Measurements from ENCODE around the gene TPX2. TPM values are rescaled to one million over a fixed set of nuclear protein-coding genes. Genes with fewer than 3 reads are reported as not detected.

Gene TPX2
- total and polyA plus RNA-seq, 2 donors = 8.2 to 75.6 TPM

- 97% methylated on average over 5 of the region's 5 CpGs for WGBS
- H3K9me3 ChIP-seq (ENCODE audit: control insufficient read depth in 2 of 2, insufficient read depth in 1 of 2, low read length in 1 of 2) = no peaks in the 10 kb centered on the region
- H3K27me3 ChIP-seq (ENCODE audit: control insufficient read depth in 2 of 2, insufficient read depth in 1 of 2, low read length in 1 of 2) = no peaks in the 10 kb centered on the region
- H3K4me1 ChIP-seq (ENCODE audit: control insufficient read depth in 2 of 2, insufficient read depth in 2 of 2, low read length in 2 of 2) = no peaks in the 10 kb centered on the region
- H3K4me3 ChIP-seq (ENCODE audit: low read length in 2 of 2) = no peak overlapping the region
- H3K36me3 ChIP-seq (ENCODE audit: control insufficient read depth in 2 of 2, insufficient read depth in 2 of 2, low read length in 1 of 2) = peaks cover 34 to 71% of the 10 kb centered on the region in 2 donors
- H3K27ac ChIP-seq (ENCODE audit: low read depth in 1 of 2, low read length in 1 of 2) = no peak overlapping the region
- no peak for DNase-seq (ENCODE audit: low read depth in 6 of 9, low spot score in 9 of 9)
These were observed 30.6 kb downstream of the TPX2 start for GRCh38 chr20:31769681-31770080.

GRCh38 chr20:31770243-31770642 lies 31.2 kb downstream of the TPX2 start:
- 94% methylated on average over 1 of the region's 1 CpG for WGBS
- Histone ChIP-seq H3K4me1 (ENCODE audit: control insufficient read depth in 2 of 2, insufficient read depth in 2 of 2, low read length in 2 of 2) (no peaks in the 10 kb centered on the region), H3K4me3 (ENCODE audit: low read length in 2 of 2) (no peak overlapping the region), H3K9me3 (ENCODE audit: control insufficient read depth in 2 of 2, insufficient read depth in 1 of 2, low read length in 1 of 2) (no peaks in the 10 kb centered on the region), H3K27me3 (ENCODE audit: control insufficient read depth in 2 of 2, insufficient read depth in 1 of 2, low read length in 1 of 2) (no peaks in the 10 kb centered on the region), H3K36me3 (ENCODE audit: control insufficient read depth in 2 of 2, insufficient read depth in 2 of 2, low read length in 1 of 2) (peaks cover 35 to 70% of the 10 kb centered on the region in 2 donors), H3K27ac (ENCODE audit: low read depth in 1 of 2, low read length in 1 of 2) (no peak overlapping the region)
- no peak for DNase-seq (ENCODE audit: low read depth in 6 of 9, low spot score in 9 of 9)

- Histone ChIP-seq H3K36me3 (ENCODE audit: control insufficient read depth in 2 of 2, insufficient read depth in 2 of 2, low read length in 1 of 2) (peaks cover 32 to 79% of the 10 kb centered on the region in 2 donors), H3K27ac (ENCODE audit: low read depth in 1 of 2, low read length in 1 of 2) (no peak overlapping the region), H3K4me3 (ENCODE audit: low read length in 2 of 2) (no peak overlapping the region), H3K4me1 (ENCODE audit: control insufficient read depth in 2 of 2, insufficient read depth in 2 of 2, low read length in 2 of 2) (no peaks in the 10 kb centered on the region), H3K9me3 (ENCODE audit: control insufficient read depth in 2 of 2, insufficient read depth in 1 of 2, low read length in 1 of 2) (no peaks in the 10 kb centered on the region), H3K27me3 (ENCODE audit: control insufficient read depth in 2 of 2, insufficient read depth in 1 of 2, low read length in 1 of 2) (no peaks in the 10 kb centered on the region)
- WGBS = 100% methylated on average over 1 of the region's 1 CpG
- DNase-seq (ENCODE audit: low read depth in 6 of 9, low spot score in 9 of 9) = no peak
These were observed 35.3 kb downstream of the TPX2 start for GRCh38 chr20:31774408-31774807.

- Histone ChIP-seq H3K4me3 (ENCODE audit: low read length in 2 of 2) (no peak overlapping the region), H3K27me3 (ENCODE audit: control insufficient read depth in 2 of 2, insufficient read depth in 1 of 2, low read length in 1 of 2) (no peaks in the 10 kb centered on the region), H3K36me3 (ENCODE audit: control insufficient read depth in 2 of 2, insufficient read depth in 2 of 2, low read length in 1 of 2) (peaks cover 44 to 83% of the 10 kb centered on the region in 2 donors), H3K9me3 (ENCODE audit: control insufficient read depth in 2 of 2, insufficient read depth in 1 of 2, low read length in 1 of 2) (no peaks in the 10 kb centered on the region), H3K27ac (ENCODE audit: low read depth in 1 of 2, low read length in 1 of 2) (no peak overlapping the region), H3K4me1 (ENCODE audit: control insufficient read depth in 2 of 2, insufficient read depth in 2 of 2, low read length in 2 of 2) (no peaks in the 10 kb centered on the region)
- DNase-seq (ENCODE audit: low read depth in 6 of 9, low spot score in 9 of 9) = no peak
- WGBS = over 99% methylated on average over 2 of the region's 2 CpGs
These were observed 41.7 kb downstream of the TPX2 start for GRCh38 chr20:31780839-31781238.

GRCh38 chr20:31781945-31782344 lies 42.9 kb downstream of the TPX2 start:
- WGBS = 98% methylated on average over 4 of the region's 4 CpGs
- Histone ChIP-seq H3K27me3 (ENCODE audit: control insufficient read depth in 2 of 2, insufficient read depth in 1 of 2, low read length in 1 of 2) (no peaks in the 10 kb centered on the region), H3K36me3 (ENCODE audit: control insufficient read depth in 2 of 2, insufficient read depth in 2 of 2, low read length in 1 of 2) (peaks cover 49 to 85% of the 10 kb centered on the region in 2 donors), H3K4me3 (ENCODE audit: low read length in 2 of 2) (no peak overlapping the region), H3K4me1 (ENCODE audit: control insufficient read depth in 2 of 2, insufficient read depth in 2 of 2, low read length in 2 of 2) (no peaks in the 10 kb centered on the region), H3K27ac (ENCODE audit: low read depth in 1 of 2, low read length in 1 of 2) (no peak overlapping the region), H3K9me3 (ENCODE audit: control insufficient read depth in 2 of 2, insufficient read depth in 1 of 2, low read length in 1 of 2) (no peaks in the 10 kb centered on the region)
- no peak for DNase-seq (ENCODE audit: low read depth in 6 of 9, low spot score in 9 of 9)

GRCh38 chr20:31784354-31785044 lies 45.4 kb downstream of the TPX2 start:
- Histone ChIP-seq H3K27me3 (ENCODE audit: control insufficient read depth in 2 of 2, insufficient read depth in 1 of 2, low read length in 1 of 2) (no peaks in the 10 kb centered on the region), H3K36me3 (ENCODE audit: control insufficient read depth in 2 of 2, insufficient read depth in 2 of 2, low read length in 1 of 2) (peaks cover 51 to 85% of the 10 kb centered on the region in 2 donors), H3K9me3 (ENCODE audit: control insufficient read depth in 2 of 2, insufficient read depth in 1 of 2, low read length in 1 of 2) (no peaks in the 10 kb centered on the region), H3K4me1 (ENCODE audit: control insufficient read depth in 2 of 2, insufficient read depth in 2 of 2, low read length in 2 of 2) (no peaks in the 10 kb centered on the region), H3K27ac (ENCODE audit: low read depth in 1 of 2, low read length in 1 of 2) (no peak overlapping the region), H3K4me3 (ENCODE audit: low read length in 2 of 2) (no peak overlapping the region)
- no peak for DNase-seq (ENCODE audit: low read depth in 6 of 9, low spot score in 9 of 9)
- WGBS = 99% methylated on average over 7 of the region's 7 CpGs

- no peak for DNase-seq (ENCODE audit: low read depth in 6 of 9, low spot score in 9 of 9)
- Histone ChIP-seq H3K4me3 (ENCODE audit: low read length in 2 of 2) (no peak overlapping the region), H3K9me3 (ENCODE audit: control insufficient read depth in 2 of 2, insufficient read depth in 1 of 2, low read length in 1 of 2) (no peaks in the 10 kb centered on the region), H3K27me3 (ENCODE audit: control insufficient read depth in 2 of 2, insufficient read depth in 1 of 2, low read length in 1 of 2) (no peaks in the 10 kb centered on the region), H3K27ac (ENCODE audit: low read depth in 1 of 2, low read length in 1 of 2) (no peak overlapping the region), H3K36me3 (ENCODE audit: control insufficient read depth in 2 of 2, insufficient read depth in 2 of 2, low read length in 1 of 2) (peaks cover 51 to 85% of the 10 kb centered on the region in 2 donors), H3K4me1 (ENCODE audit: control insufficient read depth in 2 of 2, insufficient read depth in 2 of 2, low read length in 2 of 2) (no peaks in the 10 kb centered on the region)
- over 99% methylated on average over 3 of the region's 3 CpGs for WGBS
These were observed 46.0 kb downstream of the TPX2 start for GRCh38 chr20:31785089-31785488.

- DNase-seq (ENCODE audit: low read depth in 6 of 9, low spot score in 9 of 9) = no peak
- Histone ChIP-seq H3K27ac (ENCODE audit: low read depth in 1 of 2, low read length in 1 of 2) (no peak overlapping the region), H3K27me3 (ENCODE audit: control insufficient read depth in 2 of 2, insufficient read depth in 1 of 2, low read length in 1 of 2) (no peaks in the 10 kb centered on the region), H3K4me3 (ENCODE audit: low read length in 2 of 2) (no peak overlapping the region), H3K4me1 (ENCODE audit: control insufficient read depth in 2 of 2, insufficient read depth in 2 of 2, low read length in 2 of 2) (no peaks in the 10 kb centered on the region), H3K9me3 (ENCODE audit: control insufficient read depth in 2 of 2, insufficient read depth in 1 of 2, low read length in 1 of 2) (no peaks in the 10 kb centered on the region), H3K36me3 (ENCODE audit: control insufficient read depth in 2 of 2, insufficient read depth in 2 of 2, low read length in 1 of 2) (peaks cover 44 to 87% of the 10 kb centered on the region in 2 donors)
- WGBS = 85% methylated on average over 3 of the region's 3 CpGs
These were observed 49.5 kb downstream of the TPX2 start for GRCh38 chr20:31788578-31788977.

- Histone ChIP-seq H3K4me1 (ENCODE audit: control insufficient read depth in 2 of 2, insufficient read depth in 2 of 2, low read length in 2 of 2) (no peaks in the 10 kb centered on the region), H3K27me3 (ENCODE audit: control insufficient read depth in 2 of 2, insufficient read depth in 1 of 2, low read length in 1 of 2) (no peaks in the 10 kb centered on the region), H3K27ac (ENCODE audit: low read depth in 1 of 2, low read length in 1 of 2) (no peak overlapping the region), H3K36me3 (ENCODE audit: control insufficient read depth in 2 of 2, insufficient read depth in 2 of 2, low read length in 1 of 2) (peaks cover 40 to 84% of the 10 kb centered on the region in 2 donors), H3K4me3 (ENCODE audit: low read length in 2 of 2) (no peak overlapping the region), H3K9me3 (ENCODE audit: control insufficient read depth in 2 of 2, insufficient read depth in 1 of 2, low read length in 1 of 2) (no peaks in the 10 kb centered on the region)
- DNase-seq (ENCODE audit: low read depth in 6 of 9, low spot score in 9 of 9) = no peak
- WGBS = 96% methylated on average over 3 of the region's 3 CpGs
These were observed 51.3 kb downstream of the TPX2 start for GRCh38 chr20:31790401-31790800.

All from thymus (tissue), 11 donors.